K562 (cell line): ENCODE data around the gene CACNB2. TPM values are rescaled to one million over a fixed set of nuclear protein-coding genes. Genes with fewer than 3 reads are reported as not detected.

Experiments used
- ATAC-seq: fragments of 200-7000 bp; cut with Tn5 transposase; 3 replicates; pipeline ENCODE4 v1.9.1; 2020; ENCODE audit warnings: moderate library complexity
- BruUV-seq: library from RNA; stranded (reverse); fragments of 400-500 nt; replicated peaks from 2 replicates; lab custom pipeline; 2021; lab: Mats Ljungman, UMichigan
- CTCF ChIA-PET: fragments of 300-600 bp; formaldehyde crosslinking; extraction: SDS; loops from one replicate; lab custom pipeline; 2021; ENCODE audit warnings: low intra/inter-chr PET ratio; lab: Yijun Ruan, JAX
- POLR2A ChIA-PET: fragments of 300-600, 350-650 bp; sonication (Branson Sonifier 250); formaldehyde crosslinking; extraction: SDS; loops from one replicate; lab custom pipeline; 2021; ENCODE audit warnings: antibody characterized with exemption, inconsistent platforms; lab: Yijun Ruan, JAX
- DNase-seq, 4 experiments: peaks; one replicate each; pipeline versions ENCODE4 v3.0.0 to v3.0.0-alpha.2; 2011 to 2018; ENCODE audit warnings: low spot score in 3 of 4, mixed read lengths in 3 of 4; ENCODE audit errors: extremely low read depth in 1 of 4
- FAIRE-seq: peaks from 2 replicates; lab custom pipeline; 2011; peaks lifted over from hg19 to GRCh38; lab: Jason Lieb, UNC
- H2AFZ ChIP-seq: 2 replicates; pipeline ENCODE4 v1.6.0; 2011; ENCODE audit warnings: low read depth, low read length, control low read depth, inconsistent platforms
- H3K27ac ChIP-seq: fragments of 200-600 bp; 3 replicates; pipeline ENCODE4 v1.8.0; 2011; ENCODE audit warnings: low read depth, mild to moderate bottlenecking, control low read depth, inconsistent platforms, low read length, moderate library complexity, mixed read lengths; ENCODE audit errors: extremely low read depth
- H3K27me3 ChIP-seq, 2 experiments: fragments of 300-600 bp in 1 of 2; 2 replicates in 1 of 2; 3 replicates in 1 of 2; pipeline versions ENCODE4 v1.6.0 to v1.8.0; 2011; ENCODE audit warnings: inconsistent platforms in 2 of 2, low read length in 2 of 2, mild to moderate bottlenecking in 1 of 2, mixed read lengths in 1 of 2, moderate library complexity in 1 of 2; ENCODE audit not compliant: control insufficient read depth in 2 of 2, insufficient read depth in 2 of 2
- H3K36me3 ChIP-seq: fragments of 300-600 bp; 3 replicates; pipeline ENCODE4 v1.8.0; 2011; ENCODE audit warnings: mild to moderate bottlenecking, low read length, inconsistent platforms; ENCODE audit not compliant: control insufficient read depth, insufficient read depth
- H3K4me1 ChIP-seq, 2 experiments: fragments of 200-600 bp in 1 of 2; replicated peaks in 1 of 2; 2 replicates in 1 of 2; 3 replicates in 1 of 2; pipeline versions ENCODE4 v1.5.1 to v1.8.0; 2011; ENCODE audit warnings: inconsistent platforms in 2 of 2, low read length in 2 of 2, mild to moderate bottlenecking in 1 of 2, mixed read lengths in 1 of 2, moderate library complexity in 1 of 2; ENCODE audit not compliant: control insufficient read depth in 2 of 2, insufficient read depth in 2 of 2
- H3K4me2 ChIP-seq: 2 replicates; pipeline ENCODE4 v1.6.1; 2011; ENCODE audit warnings: low read length, control low read depth, inconsistent platforms, mixed read lengths; ENCODE audit not compliant: insufficient read depth
- H3K4me3 ChIP-seq: fragments of 200-600 bp; sonication (generic), shearing (Covaris generic); 2 replicates; pipeline ENCODE4 v1.5.1; 2016; ENCODE audit warnings: control low read depth, inconsistent platforms
- H3K79me2 ChIP-seq: fragments of 200-600 bp; 3 replicates; pipeline ENCODE4 v1.8.0; 2011; ENCODE audit warnings: low read length, inconsistent platforms; ENCODE audit not compliant: control insufficient read depth, insufficient read depth
- H3K9ac ChIP-seq, 2 experiments: 2 replicates each; pipeline versions ENCODE4 v1.6.0 to v1.6.1; 2011; ENCODE audit warnings: low read depth in 2 of 2, low read length in 2 of 2, control low read depth in 1 of 2, inconsistent platforms in 1 of 2, mild to moderate bottlenecking in 1 of 2, mixed read lengths in 1 of 2; ENCODE audit not compliant: insufficient read depth in 1 of 2
- H3K9me1 ChIP-seq: one replicate; pipeline ENCODE4 v1.6.0; 2011; ENCODE audit warnings: inconsistent platforms, mild to moderate bottlenecking, low read length, moderate library complexity; ENCODE audit not compliant: control insufficient read depth, insufficient read depth
- H3K9me3 ChIP-seq: replicated peaks from 2 replicates; pipeline ENCODE4 v1.5.1; 2011; ENCODE audit warnings: low read depth, low read length, inconsistent platforms; ENCODE audit not compliant: control insufficient read depth, insufficient read depth
- H4K20me1 ChIP-seq: replicated peaks from 2 replicates; pipeline ENCODE4 v1.6.1; 2011; ENCODE audit warnings: low read length, inconsistent platforms, mixed read lengths; ENCODE audit not compliant: control insufficient read depth, insufficient read depth
- DDX20 ChIP-seq: fragments of 450-650 bp; IDR thresholded peaks from 2 replicates; pipeline ENCODE4 v1.6.1; 2016; ENCODE audit warnings: missing genetic modification characterization, low read depth, mild to moderate bottlenecking, missing compliant biosample characterization, moderate library complexity
- DEAF1 ChIP-seq: fragments of 450-650 bp; formaldehyde crosslinking; IDR thresholded peaks from 2 replicates; pipeline ENCODE4 v1.4.0; 2020; ENCODE audit warnings: mild to moderate bottlenecking, moderate library complexity
- E2F6 ChIP-seq, 2 experiments: IDR thresholded peaks; 2 replicates each; pipeline ENCODE4 v1.6.1; 2011; ENCODE audit warnings: borderline replicate concordance in 1 of 2, control low read depth in 1 of 2, low read depth in 1 of 2, low read length in 1 of 2, mild to moderate bottlenecking in 1 of 2, mixed read lengths in 1 of 2, moderate library complexity in 1 of 2; ENCODE audit not compliant: insufficient read depth in 1 of 2, insufficient read length in 1 of 2, poor library complexity in 1 of 2, severe bottlenecking in 1 of 2; ENCODE audit errors: extremely low read depth in 1 of 2
- E2F8 ChIP-seq: fragments of 450-650 bp; IDR thresholded peaks from 2 replicates; pipeline ENCODE4 v1.7.1; 2018; ENCODE audit warnings: mild to moderate bottlenecking, low read depth; ENCODE audit not compliant: partially characterized antibody
- FUS ChIP-seq: fragments of 200-400 bp; formaldehyde crosslinking; optimal IDR thresholded peaks from 2 replicates; pipeline ENCODE3; 2017; ENCODE audit warnings: low read depth, low read length
- L3MBTL2 ChIP-seq: fragments of 450-650 bp; IDR thresholded peaks from 2 replicates; pipeline ENCODE4 v1.6.1; 2016; ENCODE audit warnings: mild to moderate bottlenecking, moderate library complexity
- WGBS: fragments of 100-300 bp; shearing (Covaris generic); methylation state at CpG from one replicate; pipeline ENCODE4 v1.1.6; 2016; ENCODE audit warnings: low coverage, mixed read lengths; ENCODE audit not compliant: insufficient coverage; ENCODE audit errors: missing lambda C conversion rate; 5-methylcytosine and 5-hydroxymethylcytosine counted together
- in situ Hi-C: fragments of 300-500 bp; cut with MboI; formaldehyde crosslinking; loops from 4 replicates; pipeline ENCODE4 v1.15.0; 2018; ENCODE audit warnings: inconsistent platforms, mixed read lengths
- intact Hi-C: fragments of 100-400 bp; cut with micrococcal nuclease; formaldehyde crosslinking; loops from 2 replicates; pipeline ENCODE4 v1.14.2; 2022
- polyA plus RNA-seq, 8 experiments: library from polyadenylated mRNA; depleted of rRNA in 4 of 8; stranded (reverse) in 5 of 8; unstranded in 3 of 8; fragments of >200 nt; fragmentation: Nextera tagmentation in 2 of 8; fragmentation: Illumina TruSeq in 1 of 8; extraction: Ambion mirVana in 2 of 8; extraction: Trizol in 1 of 8; gene quantifications; 2 replicates each; pipeline versions ENCODE4 v1.2.1 to v1.2.3, GENCODE V29; 2011 to 2014; ENCODE audit warnings: inconsistent platforms in 1 of 8, missing spikeins in 1 of 8
- total RNA-seq, 7 experiments: library from RNA; depleted of rRNA in 6 of 7; stranded (reverse); fragments of >200 nt in 6 of 7; fragmentation: Illumina TruSeq in 2 of 7; extraction: Trizol in 2 of 7; gene quantifications; 2 replicates each; pipeline versions ENCODE4 v1.2.1 to v1.2.3, GENCODE V29; 2011 to 2021; ENCODE audit warnings: low replicate concordance in 1 of 7

CACNB2 gene
- total and polyA plus RNA-seq, 9 of the 15 experiments (the other 6 are each of a cell fraction or from before 2014, with no cell fraction given), result 1.8 to 2.2 TPM; not detected in 7

- CTCF ChIA-PET, result no interaction called here
- TF ChIP-seq DDX20 (tag) (no peak), L3MBTL2 (peak; percentile 65), E2F8 (no peak), FUS (no peak), E2F6 (IDR thresholded peaks at IDR 0.05; ENCODE audit: borderline replicate concordance in 1 of 2, extremely low read depth in 1 of 2, insufficient read depth in 1 of 2, insufficient read length in 1 of 2, low read depth in 1 of 2, low read length in 1 of 2, poor library complexity in 1 of 2, severe bottlenecking in 1 of 2) (peak in 1 of 2 experiments; percentile 11), DEAF1 (CRISPR knock-in tag) (no peak)
- 0% methylated on average over 2 of the region's 2 CpGs for WGBS
These were observed 77.4 kb downstream of the CACNB2 start for GRCh38 chr10:18217577-18217976.

More at GRCh38 chr10:18217577-18217976, 77.4 kb downstream of the CACNB2 start:
- in situ Hi-C loops, result loop anchor here (10.0 kb wide), 1 partner anchor 613 kb away; no protein-coding TSS in a partner anchor
- no peaks in the 10 kb centered on the region for H3K9me1 ChIP-seq
- no peaks in the 10 kb centered on the region for H3K79me2 ChIP-seq
- no TSS peak for BruUV-seq
- no peaks in the 10 kb centered on the region for H4K20me1 ChIP-seq
- no peak overlapping the region for H3K9ac ChIP-seq
- H3K4me1 ChIP-seq, result no peaks in the 10 kb centered on the region
- DNase-seq, result no peak
- no peak overlapping the region for H3K4me2 ChIP-seq
- intact Hi-C loops, result loop anchor here (2.0 to 5.0 kb wide), 3 partner anchors 480 to 1370 kb away; no protein-coding TSS in a partner anchor
- H3K27me3 ChIP-seq, result peaks cover 0 to 2% of the 10 kb centered on the region in 2 experiments; a peak in 1 of 5 replicates
- H3K36me3 ChIP-seq, result no peaks in the 10 kb centered on the region
- no peak overlapping the region for H3K4me3 ChIP-seq
- no peaks in the 10 kb centered on the region for H3K9me3 ChIP-seq
- no peak for ATAC-seq
- H3K27ac ChIP-seq, result no peak overlapping the region
- POLR2A ChIA-PET, result no interaction called here
- FAIRE-seq, result no peak
- H2AFZ ChIP-seq, result no peak overlapping the region
